H9 (cell line): ENCODE results near the gene MTA1. TPM values are rescaled to one million over a fixed set of nuclear protein-coding genes. Genes with fewer than 3 reads are reported as not detected.

Experiments used
- DNase-seq: peaks from one replicate; pipeline ENCODE4 v3.0.0-alpha.2; 2017
- H2AFZ ChIP-seq: one replicate; pipeline ENCODE4 v1.6.1; 2013; ENCODE audit warnings: mild to moderate bottlenecking, low read length, control low read depth, moderate library complexity
- H2AK5ac ChIP-seq: 2 replicates; pipeline ENCODE4 v1.6.1; 2013; ENCODE audit warnings: low read length, control low read depth, mixed read lengths; ENCODE audit not compliant: insufficient read length
- H2BK120ac ChIP-seq: one replicate; pipeline ENCODE4 v1.6.1; 2013; ENCODE audit warnings: low read depth, mild to moderate bottlenecking, low read length, control low read depth, inconsistent platforms; ENCODE audit not compliant: poor library complexity, severe bottlenecking
- H2BK12ac ChIP-seq: 2 replicates; pipeline ENCODE4 v1.6.1; 2013; ENCODE audit warnings: low read length, control low read depth, mixed read lengths, low read depth; ENCODE audit not compliant: insufficient read length
- H2BK15ac ChIP-seq: 2 replicates; pipeline ENCODE4 v1.6.1; 2013; ENCODE audit warnings: low read depth, low read length, control low read depth
- H2BK20ac ChIP-seq: one replicate; pipeline ENCODE4 v1.6.1; 2013; ENCODE audit warnings: low read depth, mild to moderate bottlenecking, low read length, control low read depth, inconsistent platforms; ENCODE audit not compliant: poor library complexity, severe bottlenecking
- H2BK5ac ChIP-seq: 2 replicates; pipeline ENCODE4 v1.6.1; 2013; ENCODE audit warnings: low read length, control low read depth, mixed read lengths; ENCODE audit not compliant: insufficient read length
- H3K14ac ChIP-seq: 2 replicates; pipeline ENCODE4 v1.6.1; 2013; ENCODE audit warnings: low read length, control low read depth; ENCODE audit not compliant: insufficient read depth
- H3K18ac ChIP-seq: 2 replicates; pipeline ENCODE4 v1.6.1; 2013; ENCODE audit warnings: low read depth, mild to moderate bottlenecking, mixed read lengths, low read length, control low read depth; ENCODE audit not compliant: insufficient read length
- H3K23ac ChIP-seq: 2 replicates; pipeline ENCODE4 v1.6.1; 2013; ENCODE audit warnings: low read length, control low read depth, mixed read lengths, low read depth; ENCODE audit not compliant: insufficient read length
- H3K23me2 ChIP-seq: 2 replicates; pipeline ENCODE4 v1.6.1; 2013; ENCODE audit warnings: low read depth, mild to moderate bottlenecking, mixed read lengths, low read length, control low read depth; ENCODE audit not compliant: insufficient read length, poor library complexity, severe bottlenecking
- H3K27ac ChIP-seq: 2 replicates; pipeline ENCODE4 v1.5.1; 2013; ENCODE audit warnings: low read length, control low read depth, mixed read lengths, low read depth; ENCODE audit not compliant: insufficient read length
- H3K27me3 ChIP-seq: 2 replicates; pipeline ENCODE4 v1.6.1; 2013; ENCODE audit warnings: low read length, control low read depth, inconsistent platforms; ENCODE audit not compliant: insufficient read depth
- H3K4ac ChIP-seq: 2 replicates; pipeline ENCODE4 v1.6.1; 2013; ENCODE audit warnings: low read depth, mild to moderate bottlenecking, control low read depth, inconsistent platforms, low read length, moderate library complexity
- H3K4me1 ChIP-seq: 2 replicates; pipeline ENCODE4 v1.6.1; 2013; ENCODE audit warnings: low read length, control low read depth, inconsistent platforms; ENCODE audit not compliant: insufficient read depth
- H3K4me2 ChIP-seq: 2 replicates; pipeline ENCODE4 v1.6.1; 2013; ENCODE audit warnings: low read length, control low read depth, mixed read lengths; ENCODE audit not compliant: insufficient read length, insufficient read depth
- H3K56ac ChIP-seq: 2 replicates; pipeline ENCODE4 v1.6.1; 2013; ENCODE audit warnings: low read depth, mild to moderate bottlenecking, mixed read lengths, low read length, control low read depth; ENCODE audit not compliant: insufficient read length
- H3K79me1 ChIP-seq: 2 replicates; pipeline ENCODE4 v1.6.1; 2013; ENCODE audit warnings: low read depth, mild to moderate bottlenecking, moderate library complexity, low read length, control low read depth, inconsistent platforms; ENCODE audit not compliant: insufficient read depth, poor library complexity, severe bottlenecking
- H3K79me2 ChIP-seq: 2 replicates; pipeline ENCODE4 v1.6.1; 2013; ENCODE audit warnings: low read length, control low read depth, inconsistent platforms; ENCODE audit not compliant: insufficient read depth
- H3K9ac ChIP-seq: 2 replicates; pipeline ENCODE4 v1.6.1; 2013; ENCODE audit warnings: low read length, control low read depth, mixed read lengths; ENCODE audit not compliant: insufficient read length; ENCODE audit errors: extremely low read depth
- H3K9me3 ChIP-seq: one replicate; pipeline ENCODE4 v1.6.1; 2013; ENCODE audit warnings: low read depth, low read length, inconsistent platforms; ENCODE audit not compliant: control insufficient read depth
- H3T11ph ChIP-seq: one replicate; pipeline ENCODE4 v1.6.1; 2013; ENCODE audit warnings: mild to moderate bottlenecking, low read length, control low read depth, inconsistent platforms
- H4K20me1 ChIP-seq: one replicate; pipeline ENCODE4 v1.6.1; 2013; ENCODE audit not compliant: control insufficient read depth, insufficient read length, insufficient read depth
- H4K5ac ChIP-seq: 2 replicates; pipeline ENCODE4 v1.6.1; 2013; ENCODE audit warnings: low read depth, mild to moderate bottlenecking, mixed read lengths, low read length, control low read depth; ENCODE audit not compliant: insufficient read length
- H4K8ac ChIP-seq: replicated peaks from 2 replicates; pipeline ENCODE4 v1.6.1; 2013; ENCODE audit warnings: low read length, control low read depth, mixed read lengths, low read depth; ENCODE audit not compliant: insufficient read length
- H4K91ac ChIP-seq: 2 replicates; pipeline ENCODE4 v1.6.1; 2013; ENCODE audit warnings: low read depth, mild to moderate bottlenecking, moderate library complexity, mixed read lengths, low read length, control low read depth; ENCODE audit not compliant: insufficient read length
- H3K27ac Mint-ChIP-seq, 3 experiments: 2 replicates in 2 of 3; 3 replicates in 1 of 3; pipeline ENCODE4 v1.8.0; 2020 to 2021; ENCODE audit warnings: mixed read lengths in 3 of 3, mild to moderate bottlenecking in 1 of 3, moderate library complexity in 1 of 3
- H3K27me3 Mint-ChIP-seq: 2 replicates; pipeline ENCODE4 v1.8.0; 2021; ENCODE audit warnings: low read depth, mild to moderate bottlenecking, moderate library complexity, mixed read lengths
- H3K36me3 Mint-ChIP-seq, 3 experiments: 2 replicates in 2 of 3; 3 replicates in 1 of 3; pipeline ENCODE4 v1.8.0; 2020 to 2021; ENCODE audit warnings: low read depth in 3 of 3, mixed read lengths in 3 of 3; ENCODE audit not compliant: insufficient read depth in 1 of 3
- H3K4me1 Mint-ChIP-seq, 2 experiments: 2 replicates each; pipeline ENCODE4 v1.8.0; 2020; ENCODE audit warnings: mixed read lengths in 2 of 2
- H3K4me3 Mint-ChIP-seq, 2 experiments: 2 replicates in 1 of 2; 3 replicates in 1 of 2; pipeline ENCODE4 v1.8.0; 2020 to 2021; ENCODE audit warnings: mild to moderate bottlenecking in 2 of 2, mixed read lengths in 2 of 2, moderate library complexity in 1 of 2
- H3K9me3 Mint-ChIP-seq, 2 experiments: 2 replicates in 1 of 2; 3 replicates in 1 of 2; pipeline ENCODE4 v1.8.0; 2020; ENCODE audit warnings: mild to moderate bottlenecking in 2 of 2, mixed read lengths in 2 of 2, moderate library complexity in 1 of 2
- WGBS: extraction: QIAGEN DNeasy Blood & Tissue Kit; methylation state at CpG from one replicate; pipeline ENCODE4 v1.1.7; 2013; ENCODE audit warnings: missing lambda C conversion rate, low lambda C conversion rate, mixed read lengths; ENCODE audit not compliant: insufficient read length; ENCODE audit errors: extremely low coverage; 5-methylcytosine and 5-hydroxymethylcytosine counted together
- total RNA-seq: library from RNA; stranded (reverse); gene quantifications from 2 replicates; pipeline ENCODE4 v1.2.1, GENCODE V29; 2021
- TF ChIP-seq, protein P1 (sequence below): fragments of 200-600 bp; sonication (generic); conservative IDR thresholded peaks from 3 replicates; pipeline ENCODE4 v1.8.0; 2021; ENCODE audit warnings: antibody characterized with exemption, mild to moderate bottlenecking

MTA1 gene
- total RNA-seq, 1 experiment from 2014 or later: 230 TPM

DNA sequence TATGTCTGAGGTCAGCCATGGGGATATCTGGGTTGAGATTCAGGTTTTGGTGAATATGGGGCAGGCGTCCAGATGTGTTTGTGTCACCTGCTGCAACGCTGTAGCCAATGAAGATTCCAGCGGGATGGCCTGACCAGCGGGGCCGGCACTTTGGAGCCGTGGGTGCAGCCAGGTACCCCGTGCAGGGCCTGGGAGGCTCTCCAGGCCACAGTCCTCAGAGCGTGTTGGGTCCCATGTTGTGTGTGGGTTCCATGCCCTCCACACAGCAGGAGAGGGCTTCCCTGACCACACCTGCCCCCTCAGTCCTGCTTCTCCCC lies 24.1 kb upstream of the MTA1 start:
- Histone ChIP-seq H3K27me3 (no peaks in the 10 kb centered on the region), H3K23me2 (no peaks in the 10 kb centered on the region), H4K8ac (no peak overlapping the region), H3K4me2 (no peak overlapping the region), H3K9me3 (no peaks in the 10 kb centered on the region), H3K9ac (no peak overlapping the region), H2AK5ac (no peak overlapping the region), H3K4ac (no peak overlapping the region), H2BK120ac (no peak overlapping the region), H2BK15ac (no peak overlapping the region; the same call in 1 of the 2 replicates), H3T11ph (no peak overlapping the region), H3K79me1 (no peaks in the 10 kb centered on the region), H3K4me1 (no peaks in the 10 kb centered on the region), H4K91ac (no peak overlapping the region), H3K23ac (no peak overlapping the region), H3K27ac (no peak overlapping the region), H2BK5ac (no peak overlapping the region), H4K5ac (no peak overlapping the region), H3K79me2 (no peaks in the 10 kb centered on the region), H3K18ac (no peak overlapping the region), H2BK12ac (no peak overlapping the region), H4K20me1 (no peaks in the 10 kb centered on the region), H2AFZ (no peak overlapping the region), H2BK20ac (no peak overlapping the region), H3K14ac (no peak overlapping the region; the same call in 1 of the 2 replicates), H3K56ac (no peak overlapping the region)
- no peak for DNase-seq
- no CpG with 5 or more reads among the region's 8 CpGs for WGBS
- Mint-ChIP-seq H3K9me3 (peaks cover 13 to 23% of the 10 kb centered on the region in 2 experiments), H3K4me3 (0 out of 5 replicates have a peak overlapping the region, but pooled peaks of 1 of the 2 experiments have one; percentile 17), H3K4me1 (0 out of 4 replicates have a peak, but pooled peaks cover 0 to 3% of the 10 kb centered on the region in 2 experiments), H3K27me3 (peaks cover 29% of the 10 kb centered on the region), H3K36me3 (peaks cover 19 to 27% (median 23%) of the 10 kb centered on the region in 3 experiments), H3K27ac (no peak overlapping the region)
- TF ChIP-seq, protein P1, sequence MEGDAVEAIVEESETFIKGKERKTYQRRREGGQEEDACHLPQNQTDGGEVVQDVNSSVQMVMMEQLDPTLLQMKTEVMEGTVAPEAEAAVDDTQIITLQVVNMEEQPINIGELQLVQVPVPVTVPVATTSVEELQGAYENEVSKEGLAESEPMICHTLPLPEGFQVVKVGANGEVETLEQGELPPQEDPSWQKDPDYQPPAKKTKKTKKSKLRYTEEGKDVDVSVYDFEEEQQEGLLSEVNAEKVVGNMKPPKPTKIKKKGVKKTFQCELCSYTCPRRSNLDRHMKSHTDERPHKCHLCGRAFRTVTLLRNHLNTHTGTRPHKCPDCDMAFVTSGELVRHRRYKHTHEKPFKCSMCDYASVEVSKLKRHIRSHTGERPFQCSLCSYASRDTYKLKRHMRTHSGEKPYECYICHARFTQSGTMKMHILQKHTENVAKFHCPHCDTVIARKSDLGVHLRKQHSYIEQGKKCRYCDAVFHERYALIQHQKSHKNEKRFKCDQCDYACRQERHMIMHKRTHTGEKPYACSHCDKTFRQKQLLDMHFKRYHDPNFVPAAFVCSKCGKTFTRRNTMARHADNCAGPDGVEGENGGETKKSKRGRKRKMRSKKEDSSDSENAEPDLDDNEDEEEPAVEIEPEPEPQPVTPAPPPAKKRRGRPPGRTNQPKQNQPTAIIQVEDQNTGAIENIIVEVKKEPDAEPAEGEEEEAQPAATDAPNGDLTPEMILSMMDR: no peak
